GM23338 (cell line): ENCODE measurements around the gene FBXO38. TPM values are rescaled to one million over a fixed set of nuclear protein-coding genes. Genes with fewer than 3 reads are reported as not detected.

ENCODE experiments used
- ATAC-seq: fragments of 200-7000 bp; cut with Tn5 transposase; 3 replicates; pipeline ENCODE4 v1.9.1; 2020
- DNase-seq: peaks from one replicate; pipeline ENCODE4 v3.0.0-alpha.2; 2015; ENCODE audit warnings: low spot score
- H2AFZ ChIP-seq: fragments of 200-600 bp; sonication (generic); 2 replicates; pipeline ENCODE4 v1.8.0; 2016; ENCODE audit warnings: antibody characterized with exemption, mild to moderate bottlenecking, moderate library complexity
- H3F3A ChIP-seq: fragments of 200-600 bp; sonication (generic); replicated peaks from 2 replicates; pipeline ENCODE4 v1.8.0; 2017; ENCODE audit warnings: antibody characterized with exemption, mixed run types, low read depth
- H3K27ac ChIP-seq: fragments of 200-600 bp; sonication (generic); 2 replicates; pipeline ENCODE4 v1.6.1; 2016; ENCODE audit warnings: low read depth
- H3K27me3 ChIP-seq: fragments of 200-600 bp; sonication (generic); 2 replicates; pipeline ENCODE4 v1.8.0; 2016; ENCODE audit warnings: mild to moderate bottlenecking, mixed run types, moderate library complexity; ENCODE audit not compliant: insufficient read depth
- H3K36me3 ChIP-seq: fragments of 200-600 bp; sonication (generic); 2 replicates; pipeline ENCODE4 v1.8.0; 2016; ENCODE audit warnings: mild to moderate bottlenecking; ENCODE audit not compliant: insufficient read depth
- H3K4me1 ChIP-seq: fragments of 200-600 bp; sonication (generic); 2 replicates; pipeline ENCODE4 v1.8.0; 2016; ENCODE audit warnings: mild to moderate bottlenecking, moderate library complexity; ENCODE audit not compliant: insufficient read depth
- H3K4me2 ChIP-seq: fragments of 200-600 bp; sonication (generic); 2 replicates; pipeline ENCODE4 v1.7.1; 2017; ENCODE audit warnings: mixed run types
- H3K4me3 ChIP-seq: fragments of 200-600 bp; sonication (generic); 2 replicates; pipeline ENCODE4 v1.6.1; 2016; ENCODE audit warnings: mixed run types
- H3K79me2 ChIP-seq: fragments of 200-600 bp; sonication (generic); replicated peaks from 2 replicates; pipeline ENCODE4 v1.8.0; 2017; ENCODE audit warnings: mild to moderate bottlenecking; ENCODE audit not compliant: insufficient read depth
- H3K9me2 ChIP-seq: fragments of 200-600 bp; sonication (generic); 2 replicates; pipeline ENCODE4 v1.8.0; 2017; ENCODE audit not compliant: insufficient read depth
- H4K20me1 ChIP-seq: fragments of 200-600 bp; sonication (generic); replicated peaks from 2 replicates; pipeline ENCODE4 v1.8.0; 2017; ENCODE audit warnings: mild to moderate bottlenecking; ENCODE audit not compliant: insufficient read depth
- H3K27ac Mint-ChIP-seq: 2 replicates; pipeline ENCODE4 v1.8.0; 2020; ENCODE audit warnings: inconsistent platforms, mild to moderate bottlenecking, moderate library complexity, mixed read lengths
- H3K27me3 Mint-ChIP-seq: 3 replicates; pipeline ENCODE4 v1.8.0; 2022; ENCODE audit warnings: low read depth, mild to moderate bottlenecking, moderate library complexity, mixed read lengths, inconsistent platforms; ENCODE audit not compliant: insufficient read depth, poor library complexity
- H3K36me3 Mint-ChIP-seq: 3 replicates; pipeline ENCODE4 v1.8.0; 2021; ENCODE audit warnings: low read depth, mild to moderate bottlenecking, inconsistent platforms, moderate library complexity, mixed read lengths
- H3K4me1 Mint-ChIP-seq: 3 replicates; pipeline ENCODE4 v1.8.0; 2020; ENCODE audit warnings: mild to moderate bottlenecking, inconsistent platforms, mixed read lengths
- H3K4me3 Mint-ChIP-seq: 3 replicates; pipeline ENCODE4 v1.8.0; 2021; ENCODE audit warnings: moderate library complexity, mild to moderate bottlenecking, inconsistent platforms, mixed read lengths
- H3K9me3 Mint-ChIP-seq: 3 replicates; pipeline ENCODE4 v1.8.0; 2020; ENCODE audit warnings: moderate library complexity, mild to moderate bottlenecking, inconsistent platforms, mixed read lengths
- CREB1 ChIP-seq: fragments of 250-450 bp; sonication (Bioruptor Pico); IDR thresholded peaks from 2 replicates; pipeline ENCODE4 v1.5.0; 2020; ENCODE audit warnings: low read depth, mild to moderate bottlenecking, moderate library complexity
- ETS1 ChIP-seq: IDR thresholded peaks from 2 replicates; pipeline ENCODE4 v1.6.1; 2016; ENCODE audit warnings: antibody characterized with exemption
- EZH2 ChIP-seq: fragments of 200-600 bp; sonication (generic); IDR thresholded peaks from one replicate; pipeline ENCODE4 v1.8.0; 2017; ENCODE audit warnings: antibody characterized with exemption, mild to moderate bottlenecking, low read depth; ENCODE audit not compliant: unreplicated experiment
- EZH2phosphoT487 ChIP-seq: fragments of 200-600 bp; sonication (generic); IDR thresholded peaks from one replicate; pipeline ENCODE4 v1.8.1; 2018; ENCODE audit warnings: antibody characterized with exemption; ENCODE audit not compliant: unreplicated experiment
- JUNB ChIP-seq: IDR thresholded peaks from one replicate; pipeline ENCODE4 v1.6.1; 2016; ENCODE audit warnings: antibody characterized with exemption; ENCODE audit not compliant: unreplicated experiment
- NANOG ChIP-seq: IDR thresholded peaks from 2 replicates; pipeline ENCODE4 v1.6.1; 2016; ENCODE audit warnings: antibody characterized with exemption, borderline replicate concordance
- POLR2AphosphoS5 ChIP-seq: IDR thresholded peaks from 2 replicates; pipeline ENCODE4 v1.6.1; 2016; ENCODE audit warnings: antibody characterized with exemption, low read depth
- REST ChIP-seq: IDR thresholded peaks from one replicate; pipeline ENCODE4 v1.6.1; 2018; ENCODE audit warnings: antibody characterized with exemption; ENCODE audit not compliant: unreplicated experiment
- STAT1 ChIP-seq: IDR thresholded peaks from one replicate; pipeline ENCODE4 v1.6.1; 2016; ENCODE audit warnings: antibody characterized with exemption; ENCODE audit not compliant: unreplicated experiment
- ZNF114 ChIP-seq: fragments of 250-450 bp; sonication (Bioruptor Pico); IDR thresholded peaks from 2 replicates; pipeline ENCODE4 v1.5.0; 2020; ENCODE audit warnings: mild to moderate bottlenecking, moderate library complexity
- ZNF331 ChIP-seq: fragments of 250-450 bp; sonication (Bioruptor Pico); IDR thresholded peaks from 2 replicates; pipeline ENCODE4 v1.5.0; 2020; ENCODE audit warnings: low read depth, mild to moderate bottlenecking, moderate library complexity
- ZNF462 ChIP-seq: fragments of 250-450 bp; sonication (Bioruptor Pico); IDR thresholded peaks from 2 replicates; pipeline ENCODE4 v1.5.0; 2020; ENCODE audit warnings: mild to moderate bottlenecking, moderate library complexity
- polyA plus RNA-seq: library from polyadenylated mRNA; unstranded; fragments of >200 nt; fragmentation: Nextera tagmentation; extraction: Ambion mirVana; gene quantifications from 2 replicates; pipeline ENCODE4 v1.2.1, GENCODE V29; 2016
- total RNA-seq: library from RNA; depleted of rRNA; stranded (reverse); fragments of >200 nt; shearing (Covaris generic); gene quantifications from 2 replicates; pipeline ENCODE4 v1.2.3, GENCODE V29; 2014
- TF ChIP-seq, protein P1 (sequence below), 2 experiments: fragments of 200-600 bp in 1 of 2; sonication (generic) in 1 of 2; conservative IDR thresholded peaks; 2 replicates each; pipeline versions ENCODE4 v1.5.1 to v1.6.1; 2016 to 2017; ENCODE audit warnings: antibody characterized with exemption in 2 of 2, low read depth in 2 of 2, mild to moderate bottlenecking in 2 of 2, moderate library complexity in 1 of 2

Gene FBXO38
- total and polyA plus RNA-seq, 2 experiments from 2014 or later = 13.3 to 45.6 TPM

GRCh38 chr5:148491793-148492184 lies 108.0 kb downstream of the FBXO38 start:
- no peak for DNase-seq
- H3K27ac ChIP-seq = no peak overlapping the region
- no peaks in the 10 kb centered on the region for H3K79me2 ChIP-seq
- H4K20me1 ChIP-seq = no peaks in the 10 kb centered on the region
- no peak overlapping the region for H3K4me3 ChIP-seq
- TF ChIP-seq STAT1 (no peak), ZNF331 (CRISPR knock-in tag) (no peak), ZNF114 (CRISPR knock-in tag) (no peak), CREB1 (CRISPR knock-in tag) (no peak), EZH2phosphoT487 (no peak), ZNF462 (CRISPR knock-in tag) (no peak), ETS1 (no peak), EZH2 (no peak), JUNB (no peak), REST (no peak), NANOG (no peak), POLR2AphosphoS5 (no peak)
- TF ChIP-seq, protein P1, sequence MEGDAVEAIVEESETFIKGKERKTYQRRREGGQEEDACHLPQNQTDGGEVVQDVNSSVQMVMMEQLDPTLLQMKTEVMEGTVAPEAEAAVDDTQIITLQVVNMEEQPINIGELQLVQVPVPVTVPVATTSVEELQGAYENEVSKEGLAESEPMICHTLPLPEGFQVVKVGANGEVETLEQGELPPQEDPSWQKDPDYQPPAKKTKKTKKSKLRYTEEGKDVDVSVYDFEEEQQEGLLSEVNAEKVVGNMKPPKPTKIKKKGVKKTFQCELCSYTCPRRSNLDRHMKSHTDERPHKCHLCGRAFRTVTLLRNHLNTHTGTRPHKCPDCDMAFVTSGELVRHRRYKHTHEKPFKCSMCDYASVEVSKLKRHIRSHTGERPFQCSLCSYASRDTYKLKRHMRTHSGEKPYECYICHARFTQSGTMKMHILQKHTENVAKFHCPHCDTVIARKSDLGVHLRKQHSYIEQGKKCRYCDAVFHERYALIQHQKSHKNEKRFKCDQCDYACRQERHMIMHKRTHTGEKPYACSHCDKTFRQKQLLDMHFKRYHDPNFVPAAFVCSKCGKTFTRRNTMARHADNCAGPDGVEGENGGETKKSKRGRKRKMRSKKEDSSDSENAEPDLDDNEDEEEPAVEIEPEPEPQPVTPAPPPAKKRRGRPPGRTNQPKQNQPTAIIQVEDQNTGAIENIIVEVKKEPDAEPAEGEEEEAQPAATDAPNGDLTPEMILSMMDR (conservative IDR thresholded peaks at IDR 0.05; ENCODE audit: low read depth in 2 of 2) = no peak
- no peak overlapping the region for H2AFZ ChIP-seq
- H3K36me3 ChIP-seq = no peaks in the 10 kb centered on the region
- H3K4me1 ChIP-seq = no peaks in the 10 kb centered on the region
- H3K4me3 Mint-ChIP-seq = no peak overlapping the region
- no peaks in the 10 kb centered on the region for H3K27me3 Mint-ChIP-seq
- no peak overlapping the region for H3K4me2 ChIP-seq
- no peaks in the 10 kb centered on the region for H3F3A ChIP-seq
- no peak for ATAC-seq
- H3K36me3 Mint-ChIP-seq = no peaks in the 10 kb centered on the region
- H3K27ac Mint-ChIP-seq = no peak overlapping the region
- H3K9me2 ChIP-seq = no peaks in the 10 kb centered on the region
- H3K27me3 ChIP-seq = peaks cover 24% of the 10 kb centered on the region
- H3K4me1 Mint-ChIP-seq = no peaks in the 10 kb centered on the region
- H3K9me3 Mint-ChIP-seq = no peaks in the 10 kb centered on the region
